NCI-H1930 (cell line): Measurements from ENCODE around the gene TBC1D17.

Experiments used
- DNase-seq, 2 experiments: peaks; one replicate each; lab custom pipeline; 2025; lab: John Stamatoyannopoulos, UW

The TBC1D17 gene

GRCh38 chr19:49894011-49894664 is 16.6 kb downstream of the TBC1D17 start:
- no peak for DNase-seq

GRCh38 chr19:49894879-49895565 is 17.5 kb downstream of the TBC1D17 start:
- DNase-seq, result no peak

DNA sequence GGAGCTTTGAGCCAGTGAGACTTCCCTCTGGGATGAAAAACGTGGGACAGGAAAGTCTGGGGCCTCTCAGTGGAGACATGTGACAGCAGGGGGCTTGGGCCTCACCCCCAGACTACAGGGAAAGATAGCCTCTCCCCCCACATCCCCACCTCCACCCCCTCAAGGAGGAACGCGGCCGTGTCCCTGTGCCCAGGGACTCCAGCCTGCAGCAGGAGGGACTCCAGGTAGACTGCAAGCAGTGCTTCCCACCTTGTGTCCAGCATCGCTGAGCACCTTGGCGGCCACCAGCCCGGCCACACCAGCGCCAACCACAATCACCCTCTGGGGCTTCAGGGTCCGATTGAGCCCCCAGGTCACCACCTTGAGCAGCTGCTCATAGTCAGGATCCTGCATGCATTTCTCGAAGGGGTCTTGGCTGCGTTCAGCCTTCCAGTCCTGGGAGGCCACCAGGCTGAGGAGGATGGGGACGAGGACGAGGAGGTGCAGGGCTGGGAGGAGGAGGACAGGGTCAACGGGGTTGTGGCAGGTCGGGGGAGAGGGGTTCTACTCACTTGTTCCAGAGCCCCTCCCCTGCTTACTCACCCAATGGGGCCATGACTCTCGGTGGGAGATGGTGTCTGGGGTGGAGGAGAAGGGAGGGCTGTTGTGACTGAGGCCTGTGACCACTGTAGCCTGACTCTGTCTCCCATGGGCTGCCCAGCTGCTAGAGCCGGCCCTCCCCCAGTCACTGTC is 18.2 kb downstream of the TBC1D17 start:
- no peak for DNase-seq

DNA sequence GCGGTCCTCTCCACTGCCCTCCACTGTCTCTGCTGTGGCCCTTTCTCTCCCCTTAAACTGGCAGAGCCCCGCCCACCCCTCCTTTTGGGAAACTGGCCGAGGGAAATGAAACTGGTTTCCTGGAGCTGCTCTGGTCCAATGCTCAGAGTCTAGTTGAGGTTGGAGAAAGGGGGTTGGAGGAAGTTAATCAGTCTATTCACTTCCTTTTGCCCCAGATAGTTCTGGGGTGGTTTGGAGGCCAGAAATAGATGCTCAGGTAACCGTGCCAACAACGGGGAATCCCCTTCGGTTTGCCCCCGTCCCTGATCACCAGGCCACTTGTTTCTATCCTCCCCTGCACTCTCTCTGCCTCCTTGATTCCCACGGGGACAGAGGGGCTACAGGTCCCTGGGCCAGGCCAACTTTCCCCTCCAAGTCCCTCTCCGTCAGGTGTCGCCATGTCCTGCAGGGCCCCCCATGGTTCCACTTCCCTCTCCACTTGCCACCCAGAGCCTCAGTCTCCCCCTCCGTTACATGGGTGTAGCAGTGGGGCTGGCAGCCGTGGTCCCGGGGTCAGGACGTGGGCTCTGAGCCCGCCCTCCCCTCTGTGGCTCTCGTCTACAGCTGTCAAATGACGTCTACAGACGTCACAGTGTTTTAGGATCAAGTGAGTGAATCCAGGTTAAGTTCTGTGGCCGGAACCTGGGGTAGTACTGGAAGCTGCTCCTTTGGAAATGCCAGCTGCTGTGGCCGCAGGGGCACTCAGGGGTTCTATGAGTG is 19.5 kb downstream of the TBC1D17 start, which contains the start of gene IL4I1:
IL4I1 (minus strand) TSS at position 25 of the 759 bp plus-strand sequence. CDS start 727 bp downstream, outside the sequence.
- DNase-seq, result no peak

GRCh38 chr19:49904136-49904535 is 26.6 kb downstream of the TBC1D17 start:
- DNase-seq, result no peak

DNA sequence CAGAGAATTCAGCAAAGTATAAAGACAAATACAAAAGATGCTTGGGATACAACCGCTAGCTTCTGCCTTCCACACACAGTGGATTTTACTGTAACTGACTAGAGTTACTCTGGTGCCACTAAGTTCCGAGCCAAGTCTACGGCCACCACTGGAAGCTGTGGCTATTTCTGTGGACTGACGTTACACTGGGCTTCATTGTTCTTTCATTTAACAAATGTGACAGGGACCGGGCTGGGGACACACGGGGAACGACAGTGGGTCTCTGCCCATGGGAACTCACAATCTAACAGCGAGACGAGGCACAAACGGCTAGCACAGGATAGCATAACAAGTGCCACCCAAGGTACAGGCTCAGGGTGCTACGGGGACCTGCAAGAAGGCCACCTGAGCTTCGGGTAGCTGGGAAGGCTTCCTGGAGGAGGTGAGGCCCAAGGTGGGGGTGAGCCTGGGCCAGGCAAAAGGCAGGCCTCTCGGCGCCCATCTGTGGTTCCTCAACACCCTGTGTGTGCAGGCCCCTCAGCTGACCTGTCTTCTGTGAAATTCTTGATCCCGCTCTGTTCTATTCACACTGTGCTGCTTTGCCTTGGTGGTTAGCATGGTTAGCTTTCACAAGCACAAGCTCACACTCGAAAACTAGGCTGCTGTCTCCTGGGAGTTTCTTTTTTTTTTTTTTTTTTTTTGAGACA is 29.5 kb downstream of the TBC1D17 start:
- no peak for DNase-seq

GRCh38 chr19:49907745-49908446 is 30.4 kb downstream of the TBC1D17 start:
- DNase-seq, result no peak

- DNase-seq, result no peak
Observed at GRCh38 chr19:49908480-49909420, 31.2 kb downstream of the TBC1D17 start.

- DNase-seq, result no peak
Observed at GRCh38 chr19:49910179-49910578, 32.7 kb downstream of the TBC1D17 start.

GRCh38 chr19:49911381-49912145 is 34.1 kb downstream of the TBC1D17 start:
- no peak for DNase-seq

GRCh38 chr19:49912965-49913685 is 35.6 kb downstream of the TBC1D17 start:
- DNase-seq, result no peak

- DNase-seq, result no peak
Observed at GRCh38 chr19:49913720-49914119, 36.2 kb downstream of the TBC1D17 start.

GRCh38 chr19:49915271-49915670 is 37.8 kb downstream of the TBC1D17 start:
- no peak for DNase-seq

DNA sequence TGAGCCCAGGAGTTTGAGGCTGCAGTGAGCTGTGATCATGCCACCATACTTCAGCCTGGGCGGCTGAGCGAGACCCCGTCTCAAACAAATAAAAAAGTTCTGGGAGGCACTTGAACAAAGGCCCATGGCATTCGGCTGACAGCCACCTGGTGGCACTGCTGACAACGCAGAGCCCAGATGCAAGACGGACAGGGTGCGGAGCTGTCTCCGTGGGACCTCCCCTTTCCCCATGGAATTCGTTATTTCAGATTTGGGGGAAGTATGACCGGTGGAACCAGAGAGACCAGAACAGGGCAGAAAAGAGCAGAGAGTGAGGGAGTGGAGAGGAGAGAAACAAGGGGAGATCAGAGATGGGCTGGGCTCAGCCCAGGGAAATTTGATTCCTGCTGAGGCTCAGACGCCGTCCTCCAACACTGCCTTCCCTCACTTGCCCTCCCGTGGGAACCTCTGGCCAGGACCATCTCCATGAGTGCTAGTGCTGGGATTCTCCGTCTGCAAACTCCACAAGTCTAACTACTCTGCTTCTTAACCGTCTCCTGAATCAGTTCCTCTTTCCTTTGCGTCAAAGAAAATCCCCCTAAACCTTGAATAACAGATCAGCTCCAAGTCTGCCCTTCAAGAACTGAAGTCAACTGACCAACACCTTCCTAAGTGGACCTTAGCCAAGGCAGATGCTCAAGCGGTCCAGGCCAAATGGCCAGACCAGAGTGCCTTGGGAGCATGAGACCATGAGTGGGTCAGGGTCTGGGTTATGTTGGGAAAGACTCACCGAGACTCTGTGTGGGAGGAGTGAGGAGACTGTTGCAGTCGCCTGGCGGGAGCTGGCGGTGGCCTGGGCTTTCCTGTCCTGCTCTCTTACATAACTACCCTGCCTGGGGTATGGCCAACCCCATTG is 39.6 kb downstream of the TBC1D17 start:
- DNase-seq, result no peak

DNA sequence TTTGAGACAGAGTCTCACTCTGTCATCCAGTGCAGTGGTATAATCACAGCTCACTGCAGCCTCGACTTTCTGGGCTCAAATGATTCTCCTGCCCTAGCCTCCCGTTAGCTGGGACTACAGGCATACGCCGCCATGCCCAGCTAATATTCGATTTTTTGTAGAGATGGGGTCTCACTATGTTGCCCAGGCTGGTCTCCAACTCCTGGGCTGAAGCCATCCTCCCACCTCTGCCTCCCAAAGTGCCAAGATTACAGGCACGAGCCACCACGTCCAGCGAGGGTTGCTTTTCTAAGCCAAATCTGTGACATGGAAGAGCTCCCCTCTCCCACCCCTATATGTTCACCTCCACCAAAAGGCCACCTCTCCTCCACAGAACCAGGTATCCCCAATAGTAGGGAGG is 40.6 kb downstream of the TBC1D17 start:
- no peak for DNase-seq

- no peak for DNase-seq
Observed at GRCh38 chr19:49920624-49921363, 43.3 kb downstream of the TBC1D17 start.
